ENCODE data around the gene SLC25A21.

DNA sequence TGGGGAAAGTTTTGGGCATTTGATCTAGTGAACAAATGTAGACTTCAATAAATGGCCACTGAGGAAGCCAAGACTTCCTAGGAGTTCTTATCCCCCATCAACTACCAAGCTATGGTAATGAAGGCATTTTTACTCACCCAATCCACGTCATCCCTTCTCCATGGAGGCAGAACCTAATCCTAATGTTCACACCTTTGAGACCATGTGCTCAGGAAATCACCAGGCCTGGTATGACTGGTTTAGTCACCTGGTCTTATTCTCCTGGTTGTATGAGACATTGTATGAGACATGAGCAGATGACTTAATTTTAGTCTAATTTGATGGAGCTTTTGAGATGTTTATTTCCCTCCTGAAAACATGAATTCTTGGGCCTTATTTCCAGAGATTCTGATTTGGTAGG lies 422.2 kb downstream of the SLC25A21 start:
- TF ChIP-seq, protein P1, sequence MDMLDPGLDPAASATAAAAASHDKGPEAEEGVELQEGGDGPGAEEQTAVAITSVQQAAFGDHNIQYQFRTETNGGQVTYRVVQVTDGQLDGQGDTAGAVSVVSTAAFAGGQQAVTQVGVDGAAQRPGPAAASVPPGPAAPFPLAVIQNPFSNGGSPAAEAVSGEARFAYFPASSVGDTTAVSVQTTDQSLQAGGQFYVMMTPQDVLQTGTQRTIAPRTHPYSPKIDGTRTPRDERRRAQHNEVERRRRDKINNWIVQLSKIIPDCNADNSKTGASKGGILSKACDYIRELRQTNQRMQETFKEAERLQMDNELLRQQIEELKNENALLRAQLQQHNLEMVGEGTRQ (IDR thresholded peaks at IDR 0.05): no peak
- TF ChIP-seq POLR2A (IDR thresholded peaks at IDR 0.05; ENCODE audit: low read length) (no peak), NR3C1 (IDR thresholded peaks at IDR 0.05) (no peak), SREBF2 (IDR thresholded peaks at IDR 0.05) (no peak), CTCF (IDR thresholded peaks at IDR 0.05) (no peak), GATA3 (IDR thresholded peaks at IDR 0.05; ENCODE audit: borderline replicate concordance) (no peak)
- TF ChIP-seq, protein P2, sequence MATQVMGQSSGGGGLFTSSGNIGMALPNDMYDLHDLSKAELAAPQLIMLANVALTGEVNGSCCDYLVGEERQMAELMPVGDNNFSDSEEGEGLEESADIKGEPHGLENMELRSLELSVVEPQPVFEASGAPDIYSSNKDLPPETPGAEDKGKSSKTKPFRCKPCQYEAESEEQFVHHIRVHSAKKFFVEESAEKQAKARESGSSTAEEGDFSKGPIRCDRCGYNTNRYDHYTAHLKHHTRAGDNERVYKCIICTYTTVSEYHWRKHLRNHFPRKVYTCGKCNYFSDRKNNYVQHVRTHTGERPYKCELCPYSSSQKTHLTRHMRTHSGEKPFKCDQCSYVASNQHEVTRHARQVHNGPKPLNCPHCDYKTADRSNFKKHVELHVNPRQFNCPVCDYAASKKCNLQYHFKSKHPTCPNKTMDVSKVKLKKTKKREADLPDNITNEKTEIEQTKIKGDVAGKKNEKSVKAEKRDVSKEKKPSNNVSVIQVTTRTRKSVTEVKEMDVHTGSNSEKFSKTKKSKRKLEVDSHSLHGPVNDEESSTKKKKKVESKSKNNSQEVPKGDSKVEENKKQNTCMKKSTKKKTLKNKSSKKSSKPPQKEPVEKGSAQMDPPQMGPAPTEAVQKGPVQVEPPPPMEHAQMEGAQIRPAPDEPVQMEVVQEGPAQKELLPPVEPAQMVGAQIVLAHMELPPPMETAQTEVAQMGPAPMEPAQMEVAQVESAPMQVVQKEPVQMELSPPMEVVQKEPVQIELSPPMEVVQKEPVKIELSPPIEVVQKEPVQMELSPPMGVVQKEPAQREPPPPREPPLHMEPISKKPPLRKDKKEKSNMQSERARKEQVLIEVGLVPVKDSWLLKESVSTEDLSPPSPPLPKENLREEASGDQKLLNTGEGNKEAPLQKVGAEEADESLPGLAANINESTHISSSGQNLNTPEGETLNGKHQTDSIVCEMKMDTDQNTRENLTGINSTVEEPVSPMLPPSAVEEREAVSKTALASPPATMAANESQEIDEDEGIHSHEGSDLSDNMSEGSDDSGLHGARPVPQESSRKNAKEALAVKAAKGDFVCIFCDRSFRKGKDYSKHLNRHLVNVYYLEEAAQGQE (IDR thresholded peaks at IDR 0.05): no peak
